Gastroesophageal sphincter (tissue), 3 donors: ENCODE measurements around the gene RIPK3.

Experiments used
- CTCF ChIP-seq, 4 experiments: fragments of 200-600 bp in 2 of 4; fragments of 450-650 bp in 2 of 4; sonication (generic) in 1 of 4; IDR thresholded peaks; one replicate each; pipeline ENCODE4 v1.5.1; 2017 to 2019; ENCODE audit warnings: antibody characterized with exemption in 4 of 4, mild to moderate bottlenecking in 2 of 4, moderate library complexity in 2 of 4
- POLR2AphosphoS5 ChIP-seq: sonication (generic); formaldehyde crosslinking; IDR thresholded peaks from one replicate; pipeline ENCODE4 v1.6.1; 2017; ENCODE audit warnings: antibody characterized with exemption

- no peak for TF ChIP-seq POLR2AphosphoS5
- TF ChIP-seq CTCF (IDR thresholded peaks at IDR 0.05) = no peak
Observed at GRCh38 chr14:24378981-24379906, 39.5 kb upstream of the RIPK3 start.
